HepG2 (cell line): ENCODE results near the gene ATP5F1A. TPM values are rescaled to one million over a fixed set of nuclear protein-coding genes. Genes with fewer than 3 reads are reported as not detected.

ENCODE experiments used
- ARHGAP35 ChIP-seq: sonication (generic); formaldehyde crosslinking; IDR thresholded peaks from 2 replicates; pipeline ENCODE4 v1.9.0; 2022; ENCODE audit warnings: mild to moderate bottlenecking, inconsistent platforms, moderate library complexity, missing genetic modification reagents, borderline replicate concordance
- ARNTL ChIP-seq: sonication (generic); formaldehyde crosslinking; IDR thresholded peaks from 2 replicates; pipeline ENCODE4 v1.4.0; 2020; ENCODE audit warnings: mild to moderate bottlenecking, missing genetic modification reagents
- ATF3 ChIP-seq: sonication (generic); formaldehyde crosslinking; IDR thresholded peaks from 2 replicates; pipeline ENCODE4 v1.4.0; 2020; ENCODE audit warnings: missing genetic modification reagents
- CHD2 ChIP-seq: IDR thresholded peaks from 2 replicates; pipeline ENCODE4 v1.6.1; 2011; ENCODE audit warnings: low read depth, low read length, improper control_type of control experiment
- EZH2 ChIP-seq: conservative IDR thresholded peaks from 2 replicates; pipeline ENCODE4 v1.6.1; 2012; ENCODE audit warnings: mild to moderate bottlenecking, low read depth, low read length, moderate library complexity
- FOXK1 ChIP-seq: sonication (generic); formaldehyde crosslinking; IDR thresholded peaks from 2 replicates; pipeline ENCODE4 v1.4.0; 2020; ENCODE audit warnings: low read depth, missing genetic modification reagents, borderline replicate concordance
- FOXO1 ChIP-seq: sonication (generic); formaldehyde crosslinking; IDR thresholded peaks from 2 replicates; pipeline ENCODE4 v1.4.0; 2020; ENCODE audit warnings: missing genetic modification reagents
- GATAD2A ChIP-seq: IDR thresholded peaks from 2 replicates; pipeline ENCODE4 v1.6.1; 2016
- HDAC2 ChIP-seq: sonication (generic); formaldehyde crosslinking; IDR thresholded peaks from 2 replicates; pipeline ENCODE4 v1.4.0; 2020; ENCODE audit warnings: missing genetic modification reagents
- HES4 ChIP-seq: sonication (generic); formaldehyde crosslinking; IDR thresholded peaks from 2 replicates; pipeline ENCODE4 v1.9.0; 2021; ENCODE audit warnings: mild to moderate bottlenecking, missing genetic modification reagents, borderline replicate concordance
- HMG20B ChIP-seq: conservative IDR thresholded peaks from 2 replicates; pipeline ENCODE4 v1.6.1; 2016; ENCODE audit warnings: missing genetic modification reagents, missing compliant biosample characterization
- MAFG ChIP-seq: sonication (generic); formaldehyde crosslinking; IDR thresholded peaks from 2 replicates; pipeline ENCODE4 v1.5.1; 2020; ENCODE audit warnings: mild to moderate bottlenecking, missing genetic modification reagents
- MIXL1 ChIP-seq: IDR thresholded peaks from 2 replicates; pipeline ENCODE4 v1.6.1; 2016
- POLR2G ChIP-seq: fragments of 200-400 bp; formaldehyde crosslinking; IDR thresholded peaks from 2 replicates; pipeline ENCODE4 v1.6.1; 2018; ENCODE audit warnings: mild to moderate bottlenecking, low read depth, low read length, moderate library complexity
- PRMT3 ChIP-seq: sonication (generic); formaldehyde crosslinking; IDR thresholded peaks from 2 replicates; pipeline ENCODE4 v1.8.1; 2022; ENCODE audit warnings: low read depth, mild to moderate bottlenecking, moderate library complexity, missing genetic modification reagents, borderline replicate concordance
- PTBP1 ChIP-seq: fragments of 200-400 bp; formaldehyde crosslinking; IDR thresholded peaks from 2 replicates; pipeline ENCODE4 v1.6.1; 2018; ENCODE audit warnings: low read length, low read depth; ENCODE audit not compliant: poor library complexity, severe bottlenecking
- RBFOX2 ChIP-seq: fragments of 200-400 bp; formaldehyde crosslinking; IDR thresholded peaks from 2 replicates; pipeline ENCODE4 v1.6.1; 2017; ENCODE audit warnings: low read depth, mild to moderate bottlenecking, low read length
- REL ChIP-seq: sonication (generic); formaldehyde crosslinking; conservative IDR thresholded peaks from 2 replicates; pipeline ENCODE4 v1.8.0; 2022; ENCODE audit warnings: mild to moderate bottlenecking, missing genetic modification reagents, moderate library complexity
- SIX1 ChIP-seq: sonication (generic); formaldehyde crosslinking; IDR thresholded peaks from 2 replicates; pipeline ENCODE4 v1.4.0; 2020; ENCODE audit warnings: missing genetic modification reagents, borderline replicate concordance
- STAG1 ChIP-seq: sonication (generic); formaldehyde crosslinking; IDR thresholded peaks from 2 replicates; pipeline ENCODE4 v1.4.0; 2020; ENCODE audit warnings: missing genetic modification reagents
- SYNCRIP ChIP-seq: fragments of 200-400 bp; formaldehyde crosslinking; IDR thresholded peaks from 2 replicates; pipeline ENCODE4 v1.6.1; 2018; ENCODE audit warnings: mild to moderate bottlenecking, low read depth, low read length; ENCODE audit not compliant: insufficient read depth
- TP53 ChIP-seq: sonication (generic); formaldehyde crosslinking; conservative IDR thresholded peaks from 2 replicates; pipeline ENCODE4 v1.4.0; 2020; ENCODE audit warnings: missing genetic modification reagents
- YEATS2 ChIP-seq: sonication (generic); formaldehyde crosslinking; IDR thresholded peaks from 2 replicates; pipeline ENCODE4 v1.4.0; 2020; ENCODE audit warnings: missing genetic modification reagents, borderline replicate concordance
- ZBTB42 ChIP-seq: sonication (generic); formaldehyde crosslinking; IDR thresholded peaks from 2 replicates; pipeline ENCODE4 v1.5.0; 2020; ENCODE audit warnings: mild to moderate bottlenecking, missing genetic modification reagents
- ZNF10 ChIP-seq: sonication (generic); formaldehyde crosslinking; IDR thresholded peaks from 2 replicates; pipeline ENCODE4 v1.4.0; 2020; ENCODE audit warnings: mild to moderate bottlenecking, low read depth, missing genetic modification reagents, borderline replicate concordance
- ZNF430 ChIP-seq: sonication (generic); formaldehyde crosslinking; IDR thresholded peaks from 2 replicates; pipeline ENCODE4 v1.9.0; 2021; ENCODE audit warnings: mild to moderate bottlenecking, missing genetic modification reagents
- ZNF660 ChIP-seq: sonication (generic); formaldehyde crosslinking; IDR thresholded peaks from 2 replicates; pipeline ENCODE4 v1.5.1; 2020; ENCODE audit warnings: mild to moderate bottlenecking, low read depth, missing genetic modification reagents, borderline replicate concordance
- ZNF773 ChIP-seq: sonication (generic); formaldehyde crosslinking; IDR thresholded peaks from 2 replicates; pipeline ENCODE4 v1.4.0; 2020; ENCODE audit warnings: missing genetic modification reagents, borderline replicate concordance
- ZNF784 ChIP-seq: sonication (generic); formaldehyde crosslinking; IDR thresholded peaks from 2 replicates; pipeline ENCODE4 v1.5.1; 2020; ENCODE audit warnings: missing genetic modification reagents, mild to moderate bottlenecking, borderline replicate concordance
- polyA plus RNA-seq, 8 experiments: library from polyadenylated mRNA; depleted of rRNA in 3 of 8; stranded (reverse) in 7 of 8; unstranded in 1 of 8; fragments of >200 nt; fragmentation: Illumina TruSeq in 4 of 8; extraction: Trizol in 4 of 8; gene quantifications; 2 replicates each; pipeline versions ENCODE4 v1.2.1 to v1.2.3, GENCODE V29; 2011 to 2016; ENCODE audit warnings: low read depth in 4 of 8, missing spikeins in 1 of 8, mixed read lengths in 1 of 8; ENCODE audit not compliant: insufficient read depth in 1 of 8
- total RNA-seq, 5 experiments: library from RNA; depleted of rRNA; stranded (reverse); fragments of >200 nt; fragmentation: Illumina TruSeq; extraction: Trizol; gene quantifications; 2 replicates each; pipeline ENCODE4 v1.2.3, GENCODE V29; 2016; ENCODE audit warnings: low read depth in 1 of 5
- TF ChIP-seq, protein P1 (sequence below): sonication (generic); formaldehyde crosslinking; IDR thresholded peaks from 2 replicates; pipeline ENCODE4 v1.4.0; 2020; ENCODE audit warnings: mild to moderate bottlenecking, missing genetic modification reagents, borderline replicate concordance

ATP5F1A gene
- total and polyA plus RNA-seq, 2 of the 13 experiments (the other 11 are each of a cell fraction or from before 2014, with no cell fraction given): 459 to 922 TPM

- TF ChIP-seq, protein P1, sequence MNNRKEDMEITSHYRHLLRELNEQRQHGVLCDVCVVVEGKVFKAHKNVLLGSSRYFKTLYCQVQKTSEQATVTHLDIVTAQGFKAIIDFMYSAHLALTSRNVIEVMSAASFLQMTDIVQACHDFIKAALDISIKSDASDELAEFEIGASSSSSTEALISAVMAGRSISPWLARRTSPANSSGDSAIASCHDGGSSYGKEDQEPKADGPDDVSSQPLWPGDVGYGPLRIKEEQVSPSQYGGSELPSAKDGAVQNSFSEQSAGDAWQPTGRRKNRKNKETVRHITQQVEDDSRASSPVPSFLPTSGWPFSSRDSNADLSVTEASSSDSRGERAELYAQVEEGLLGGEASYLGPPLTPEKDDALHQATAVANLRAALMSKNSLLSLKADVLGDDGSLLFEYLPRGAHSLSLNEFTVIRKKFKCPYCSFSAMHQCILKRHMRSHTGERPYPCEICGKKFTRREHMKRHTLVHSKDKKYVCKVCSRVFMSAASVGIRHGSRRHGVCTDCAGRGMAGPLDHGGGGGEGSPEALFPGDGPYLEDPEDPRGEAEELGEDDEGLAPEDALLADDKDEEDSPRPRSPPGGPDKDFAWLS (CRISPR knock-in tag): no peak
- no peak for TF ChIP-seq YEATS2 (CRISPR knock-in tag)
- no peak for TF ChIP-seq ZNF773 (CRISPR knock-in tag)
- no peak; the same call in 1 of the 2 replicates for TF ChIP-seq MIXL1 (CRISPR knock-in tag)
- TF ChIP-seq CHD2: no peak
- TF ChIP-seq ZBTB42 (CRISPR knock-in tag): no peak
- TF ChIP-seq MAFG (CRISPR knock-in tag): no peak
- TF ChIP-seq RBFOX2: no peak
- TF ChIP-seq ZNF430: peak; percentile 66; the same call in 1 of the 2 replicates
- TF ChIP-seq HMG20B: peak; percentile 93
- no peak for TF ChIP-seq ZNF660 (CRISPR knock-in tag)
- TF ChIP-seq ARNTL: no peak
- TF ChIP-seq GATAD2A (CRISPR knock-in tag): peak; percentile 33; the same call in 1 of the 2 replicates
- no peak for TF ChIP-seq REL (CRISPR knock-in tag)
- TF ChIP-seq HES4 (CRISPR knock-in tag): no peak
- peak; percentile 76; the same call in 1 of the 2 replicates for TF ChIP-seq FOXK1 (CRISPR knock-in tag)
- no peak for TF ChIP-seq ZNF784 (CRISPR knock-in tag)
- TF ChIP-seq HDAC2 (CRISPR knock-in tag): peak; percentile 87
- TF ChIP-seq ARHGAP35: no peak
- no peak for TF ChIP-seq POLR2G
- no peak for TF ChIP-seq PRMT3 (CRISPR knock-in tag)
- no peak for TF ChIP-seq SYNCRIP
- TF ChIP-seq FOXO1 (CRISPR knock-in tag): peak; percentile 90
- TF ChIP-seq SIX1 (CRISPR knock-in tag): peak; percentile 57
- no peak for TF ChIP-seq PTBP1
- no peak for TF ChIP-seq TP53 (CRISPR knock-in tag)
- TF ChIP-seq ZNF10 (CRISPR knock-in tag): no peak
- no peak for TF ChIP-seq STAG1 (CRISPR knock-in tag)
- no peak for TF ChIP-seq EZH2
- TF ChIP-seq ATF3: no peak
These were observed 46.2 kb downstream of the ATP5F1A start (continued) for GRCh38 chr18:46051731-46052461.
